Transverse colon (tissue), 3 donors: ENCODE results near the gene RABL2A.

Experiments
- POLR2A ChIP-seq: fragments of 450-650 bp; IDR thresholded peaks from one replicate; pipeline ENCODE4 v1.6.1; 2016; ENCODE audit warnings: antibody characterized with exemption, mild to moderate bottlenecking, moderate library complexity
- TF ChIP-seq, protein P1 (sequence below), 5 experiments: fragments of 200-600 bp in 3 of 5; fragments of 450-650 bp in 2 of 5; sonication (generic) in 3 of 5; IDR thresholded peaks; 1 replicate in 2 of 5; 2 replicates in 3 of 5; pipeline ENCODE4 v1.5.1; 2016 to 2017; ENCODE audit warnings: antibody characterized with exemption in 5 of 5, inconsistent platforms in 3 of 5, mild to moderate bottlenecking in 2 of 5, moderate library complexity in 1 of 5

GRCh38 chr2:113685471-113685870, 58.4 kb downstream of the RABL2A start:
- TF ChIP-seq, protein P1, sequence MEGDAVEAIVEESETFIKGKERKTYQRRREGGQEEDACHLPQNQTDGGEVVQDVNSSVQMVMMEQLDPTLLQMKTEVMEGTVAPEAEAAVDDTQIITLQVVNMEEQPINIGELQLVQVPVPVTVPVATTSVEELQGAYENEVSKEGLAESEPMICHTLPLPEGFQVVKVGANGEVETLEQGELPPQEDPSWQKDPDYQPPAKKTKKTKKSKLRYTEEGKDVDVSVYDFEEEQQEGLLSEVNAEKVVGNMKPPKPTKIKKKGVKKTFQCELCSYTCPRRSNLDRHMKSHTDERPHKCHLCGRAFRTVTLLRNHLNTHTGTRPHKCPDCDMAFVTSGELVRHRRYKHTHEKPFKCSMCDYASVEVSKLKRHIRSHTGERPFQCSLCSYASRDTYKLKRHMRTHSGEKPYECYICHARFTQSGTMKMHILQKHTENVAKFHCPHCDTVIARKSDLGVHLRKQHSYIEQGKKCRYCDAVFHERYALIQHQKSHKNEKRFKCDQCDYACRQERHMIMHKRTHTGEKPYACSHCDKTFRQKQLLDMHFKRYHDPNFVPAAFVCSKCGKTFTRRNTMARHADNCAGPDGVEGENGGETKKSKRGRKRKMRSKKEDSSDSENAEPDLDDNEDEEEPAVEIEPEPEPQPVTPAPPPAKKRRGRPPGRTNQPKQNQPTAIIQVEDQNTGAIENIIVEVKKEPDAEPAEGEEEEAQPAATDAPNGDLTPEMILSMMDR (IDR thresholded peaks at IDR 0.05) = no peak
- TF ChIP-seq POLR2A = no peak
